Eye (tissue), 1 donor: ENCODE data around the gene ZCRB1.
A peak's percentile ranks its signal among the peaks of the same experiment; 100 is the strongest.

Source experiments
- DNase-seq: peaks from one replicate; pipeline ENCODE4 v3.0.0-alpha.2; 2015

The ZCRB1 gene

GRCh38 chr12:42277396-42278127 is 48.3 kb downstream of the ZCRB1 start:
- peak; percentile 15 for DNase-seq

DNA sequence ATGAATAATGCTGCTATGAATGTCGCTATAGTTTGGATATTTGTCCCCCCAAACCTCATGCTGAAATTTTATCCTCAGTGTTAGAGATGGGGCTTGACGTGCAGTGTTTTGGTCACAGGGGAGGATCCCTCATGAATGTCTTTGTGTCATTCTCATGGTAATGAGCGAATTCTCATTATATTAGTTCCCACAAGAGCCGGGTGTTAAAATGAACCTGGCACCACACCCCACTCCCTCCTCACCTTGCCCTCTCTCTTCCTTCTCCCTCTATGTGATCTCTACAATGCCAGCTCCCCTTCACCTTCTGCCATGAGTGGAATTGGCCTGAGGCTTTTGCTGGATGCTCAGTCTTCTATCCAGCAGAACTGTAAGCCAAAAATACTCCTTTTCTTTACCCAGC is 50.4 kb downstream of the ZCRB1 start:
- DNase-seq, result no peak

- no peak for DNase-seq
Measured at GRCh38 chr12:42273706-42274105, 52.2 kb downstream of the ZCRB1 start.

- no peak for DNase-seq
Measured at GRCh38 chr12:42270596-42270995, 55.3 kb downstream of the ZCRB1 start.

DNA sequence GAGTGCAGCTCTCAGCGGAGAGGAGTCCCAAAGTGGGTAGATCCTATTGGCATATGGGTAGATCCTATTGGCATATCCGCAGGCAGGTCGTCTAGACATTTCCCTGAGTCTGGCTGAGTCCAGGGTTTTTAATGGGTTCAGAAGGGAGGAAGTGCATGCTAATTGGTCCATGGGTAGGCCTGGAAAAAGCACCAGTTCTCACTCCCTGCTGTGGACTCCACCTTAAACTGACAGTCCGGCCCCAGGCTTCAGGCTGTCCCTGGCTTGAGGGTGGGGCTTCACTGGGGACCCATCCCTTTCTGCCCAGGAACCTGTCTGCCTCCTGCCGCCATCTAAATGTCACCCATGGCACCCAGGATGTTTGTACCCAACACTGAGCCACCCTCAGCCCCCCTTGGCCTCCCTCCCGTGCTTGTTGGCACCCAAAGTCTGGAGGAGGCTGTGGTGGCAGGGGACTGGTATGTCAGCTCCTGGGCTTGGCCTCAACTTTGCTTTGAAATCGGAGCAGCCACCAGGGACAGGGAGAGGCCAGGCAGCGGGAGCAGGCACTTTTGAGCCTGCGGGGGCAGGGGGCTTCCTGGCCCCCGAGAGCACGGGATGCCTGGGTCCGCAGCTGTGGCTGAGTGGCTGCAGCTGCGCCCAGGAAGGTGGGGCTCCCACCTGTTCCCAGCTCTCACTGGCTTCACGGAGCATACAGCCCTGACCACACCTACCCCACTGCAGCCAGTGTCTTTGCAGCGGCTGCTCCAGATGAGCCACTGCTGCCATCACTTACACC is 58.3 kb downstream of the ZCRB1 start:
- DNase-seq, result no peak

GRCh38 chr12:42266579-42267230 is 59.2 kb downstream of the ZCRB1 start:
- DNase-seq, result no peak

GRCh38 chr12:42262271-42262670 is 63.6 kb downstream of the ZCRB1 start:
- DNase-seq, result no peak
